Measurements from ENCODE around the gene TBX18.

Gene TBX18

GRCh38 chr6:84764332-84765049 is at the start of gene TBX18:
TBX18 (minus strand) TSS chr6:84764598; CDS start chr6:84764181, 417 bp downstream.
- DNase-seq = no peak

- DNase-seq = no peak
These were observed 47.0 kb upstream of the TBX18 start for GRCh38 chr6:84811351-84811750.

GRCh38 chr6:84809455-84809854 is 45.1 kb upstream of the TBX18 start:
- DNase-seq = no peak

GRCh38 chr6:84808491-84809061 is 44.2 kb upstream of the TBX18 start:
- no peak for DNase-seq

GRCh38 chr6:84805145-84805544 is 40.7 kb upstream of the TBX18 start:
- no peak for DNase-seq

- DNase-seq = no peak
These were observed 40.3 kb upstream of the TBX18 start for GRCh38 chr6:84804720-84805119.

GRCh38 chr6:84801250-84801649 is 36.9 kb upstream of the TBX18 start:
- no peak for DNase-seq

- DNase-seq = no peak
These were observed 33.9 kb upstream of the TBX18 start for GRCh38 chr6:84798257-84798656.

GRCh38 chr6:84796343-84796742 is 31.9 kb upstream of the TBX18 start:
- DNase-seq = no peak

GRCh38 chr6:84791927-84792326 is 27.5 kb upstream of the TBX18 start:
- no peak for DNase-seq

GRCh38 chr6:84791233-84791632 is 26.8 kb upstream of the TBX18 start:
- peak; percentile 3 for DNase-seq

- no peak for DNase-seq
These were observed 24.8 kb upstream of the TBX18 start for GRCh38 chr6:84789170-84789569.

GRCh38 chr6:84788689-84789088 is 24.3 kb upstream of the TBX18 start:
- no peak for DNase-seq

GRCh38 chr6:84785671-84786070 is 21.3 kb upstream of the TBX18 start:
- DNase-seq = no peak

GRCh38 chr6:84779917-84780316 is 15.5 kb upstream of the TBX18 start:
- no peak for DNase-seq

GRCh38 chr6:84779380-84779779 is 15.0 kb upstream of the TBX18 start:
- no peak for DNase-seq

GRCh38 chr6:84777888-84778287 is 13.5 kb upstream of the TBX18 start:
- DNase-seq = no peak

- no peak for DNase-seq
These were observed 12.0 kb upstream of the TBX18 start for GRCh38 chr6:84776392-84776791.

GRCh38 chr6:84775751-84776150 is 11.4 kb upstream of the TBX18 start:
- no peak for DNase-seq

GRCh38 chr6:84774985-84775284 is 10.5 kb upstream of the TBX18 start:
- no peak for DNase-seq

- no peak for DNase-seq
These were observed 10.0 kb upstream of the TBX18 start for GRCh38 chr6:84774157-84774984.

- DNase-seq = no peak
These were observed 9.2 kb upstream of the TBX18 start for GRCh38 chr6:84773431-84774156.

GRCh38 chr6:84773133-84773430 is 8.7 kb upstream of the TBX18 start:
- DNase-seq = no peak

All from GDM1 (cell line).